HEK293 (cell line): Measurements from ENCODE around the gene SORCS3.

Source experiments
- PBX3 ChIP-seq: sonication (generic); formaldehyde crosslinking; IDR thresholded peaks from 2 replicates; pipeline ENCODE4 v1.8.1; 2022; ENCODE audit warnings: mild to moderate bottlenecking, moderate library complexity, missing genetic modification reagents
- PRDM1 ChIP-seq: fragments of 450-650 bp; formaldehyde crosslinking; IDR thresholded peaks from 2 replicates; pipeline ENCODE4; 2016; ENCODE audit warnings: missing biosample characterization, missing genetic modification characterization
- YY2 ChIP-seq: fragments of 450-650 bp; formaldehyde crosslinking; IDR thresholded peaks from 2 replicates; pipeline ENCODE4 v1.5.1; 2016; ENCODE audit warnings: missing biosample characterization, missing genetic modification characterization
- ZBTB20 ChIP-seq: fragments of 450-650 bp; formaldehyde crosslinking; IDR thresholded peaks from 2 replicates; pipeline ENCODE4 v1.5.1; 2016; ENCODE audit warnings: missing biosample characterization, missing genetic modification characterization
- ZNF274 ChIP-seq, 2 experiments: fragments of 200-500 bp in 1 of 2; fragments of 450-650 bp in 1 of 2; sonication (Bioruptor generic) in 1 of 2; formaldehyde crosslinking in 1 of 2; IDR thresholded peaks; 2 replicates each; pipeline versions ENCODE4 v1.5.1 to v1.6.1; 2014 to 2016; ENCODE audit warnings: borderline replicate concordance in 1 of 2, inconsistent platforms in 1 of 2, low read length in 1 of 2, missing biosample characterization in 1 of 2, missing genetic modification characterization in 1 of 2
- ZNF302 ChIP-seq: fragments of 450-650 bp; formaldehyde crosslinking; IDR thresholded peaks from 2 replicates; pipeline ENCODE4 v1.5.1; 2016; ENCODE audit warnings: missing biosample characterization, missing genetic modification characterization, low read depth
- ZNF830 ChIP-seq: fragments of 450-650 bp; IDR thresholded peaks from 2 replicates; pipeline ENCODE4 v1.5.0; 2018; ENCODE audit warnings: missing biosample characterization, missing genetic modification characterization, low read depth, mild to moderate bottlenecking, moderate library complexity

DNA sequence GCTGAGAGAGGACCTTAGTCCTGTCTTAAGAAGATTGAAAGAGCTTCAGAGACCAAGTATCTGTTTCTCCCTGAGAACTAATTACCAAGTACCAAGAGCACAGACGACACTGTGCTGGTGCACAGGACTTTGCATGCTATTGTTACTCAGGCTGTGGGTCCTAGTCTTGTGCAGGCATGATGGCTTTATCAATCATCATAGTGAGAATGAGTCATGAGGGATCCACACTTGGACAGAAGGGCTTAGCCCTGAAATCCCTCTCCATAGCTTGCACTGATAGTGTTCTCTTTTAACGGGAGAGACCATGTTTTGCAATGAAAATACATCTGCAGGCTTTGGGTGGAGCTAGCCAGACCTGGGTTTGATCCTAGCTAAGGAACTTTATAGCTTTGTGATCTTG is 93.3 kb downstream of the SORCS3 start:
- TF ChIP-seq PBX3 (CRISPR knock-in tag) = no peak
- TF ChIP-seq PRDM1 = no peak
- TF ChIP-seq ZBTB20 (tag by site-specific recombination) = no peak
- no peak for TF ChIP-seq ZNF302 (tag by site-specific recombination)
- no peak for TF ChIP-seq ZNF274 (IDR thresholded peaks at IDR 0.05; ENCODE audit: low read length)
- no peak for TF ChIP-seq ZNF274 (tag by site-specific recombination; IDR thresholded peaks at IDR 0.05; ENCODE audit: borderline replicate concordance)
- no peak for TF ChIP-seq ZNF830 (tag by site-specific recombination)
- no peak for TF ChIP-seq YY2
